ENCODE data around the gene NOB1. TPM values are rescaled to one million over a fixed set of nuclear protein-coding genes. Genes with fewer than 3 reads are reported as not detected.

Gene NOB1
- total RNA-seq, 1 experiment from 2014 or later = 15.3 TPM

GRCh38 chr16:69724414-69724873 is 30.3 kb downstream of the NOB1 start:
- H3K4me3 ChIP-seq = no peak overlapping the region
- no peak overlapping the region for H3K27ac ChIP-seq

GRCh38 chr16:69721441-69721957 is 33.2 kb downstream of the NOB1 start:
- Histone ChIP-seq H3K9me3 (replicated peaks) (no peaks in the 10 kb centered on the region), H3K27ac (no peak overlapping the region), H3K27me3 (replicated peaks) (no peaks in the 10 kb centered on the region), H3K4me1 (replicated peaks) (peaks cover 16% of the 10 kb centered on the region), H3K36me3 (peaks cover 42% of the 10 kb centered on the region), H3K4me3 (no peak overlapping the region)
- DNase-seq (ENCODE audit: low read depth in 1 of 2, low spot score in 2 of 2) = peak in 1 of 2 experiments; percentile 10

More at GRCh38 chr16:69724414-69724873, 30.3 kb downstream of the NOB1 start:
- H3K36me3 ChIP-seq = peaks cover 16% of the 10 kb centered on the region; the same call in 1 of the 2 replicates
- no peaks in the 10 kb centered on the region for H3K27me3 ChIP-seq (replicated peaks)
- peaks cover 31% of the 10 kb centered on the region for H3K4me1 ChIP-seq (replicated peaks)
- H3K9me3 ChIP-seq (replicated peaks) = no peaks in the 10 kb centered on the region
- no peak for DNase-seq (ENCODE audit: low read depth in 1 of 2, low spot score in 2 of 2)

- H3K27me3 ChIP-seq (replicated peaks) = no peaks in the 10 kb centered on the region
- no peak overlapping the region for H3K4me3 ChIP-seq
- H3K9me3 ChIP-seq (replicated peaks) = no peaks in the 10 kb centered on the region
Measured at GRCh38 chr16:69720822-69721430, 33.8 kb downstream of the NOB1 start.

GRCh38 chr16:69718111-69718764 is 36.5 kb downstream of the NOB1 start:
- no peaks in the 10 kb centered on the region for H3K9me3 ChIP-seq (replicated peaks)
- H3K27me3 ChIP-seq (replicated peaks) = no peaks in the 10 kb centered on the region
- no peak overlapping the region for H3K27ac ChIP-seq
- peaks cover 65% of the 10 kb centered on the region for H3K36me3 ChIP-seq
- H3K4me1 ChIP-seq (replicated peaks) = no peaks in the 10 kb centered on the region
- H3K4me3 ChIP-seq = no peak overlapping the region
- DNase-seq (ENCODE audit: low read depth in 1 of 2, low spot score in 2 of 2) = peak in 1 of 2 experiments; percentile 14

More at GRCh38 chr16:69720822-69721430, 33.8 kb downstream of the NOB1 start:
- Histone ChIP-seq H3K27ac (no peak overlapping the region), H3K36me3 (peaks cover 46% of the 10 kb centered on the region), H3K4me1 (replicated peaks) (peaks cover 13% of the 10 kb centered on the region)
- DNase-seq (ENCODE audit: low read depth in 1 of 2, low spot score in 2 of 2) = peak in 1 of 2 experiments; percentile 25

- no peak overlapping the region for H3K4me3 ChIP-seq
- no peak overlapping the region for H3K27ac ChIP-seq
- DNase-seq (ENCODE audit: low read depth in 1 of 2, low spot score in 2 of 2) = peak in 1 of 2 experiments; percentile 25
- no peaks in the 10 kb centered on the region for H3K27me3 ChIP-seq (replicated peaks)
- no peaks in the 10 kb centered on the region for H3K9me3 ChIP-seq (replicated peaks)
- peaks cover 72% of the 10 kb centered on the region for H3K36me3 ChIP-seq
- H3K4me1 ChIP-seq (replicated peaks) = no peaks in the 10 kb centered on the region
Measured at GRCh38 chr16:69717066-69717465, 37.7 kb downstream of the NOB1 start.

GRCh38 chr16:69712914-69713581 is 41.7 kb downstream of the NOB1 start:
- H3K4me1 ChIP-seq (replicated peaks) = no peaks in the 10 kb centered on the region
- H3K9me3 ChIP-seq (replicated peaks) = no peaks in the 10 kb centered on the region
- peak in 1 of 2 experiments; percentile 19 for DNase-seq (ENCODE audit: low read depth in 1 of 2, low spot score in 2 of 2)
- peaks cover 83% of the 10 kb centered on the region for H3K36me3 ChIP-seq
- no peak overlapping the region for H3K4me3 ChIP-seq
- H3K27ac ChIP-seq = no peak overlapping the region
- H3K27me3 ChIP-seq (replicated peaks) = no peaks in the 10 kb centered on the region

GRCh38 chr16:69712277-69712676 is 42.4 kb downstream of the NOB1 start:
- H3K36me3 ChIP-seq = peaks cover 81% of the 10 kb centered on the region
- no peaks in the 10 kb centered on the region for H3K9me3 ChIP-seq (replicated peaks)
- peak in 1 of 2 experiments; percentile 12 for DNase-seq (ENCODE audit: low read depth in 1 of 2, low spot score in 2 of 2)
- no peaks in the 10 kb centered on the region for H3K4me1 ChIP-seq (replicated peaks)
- no peak overlapping the region for H3K4me3 ChIP-seq
- no peak overlapping the region for H3K27ac ChIP-seq
- H3K27me3 ChIP-seq (replicated peaks) = no peaks in the 10 kb centered on the region

- Histone ChIP-seq H3K9me3 (replicated peaks) (no peaks in the 10 kb centered on the region), H3K27me3 (replicated peaks) (no peaks in the 10 kb centered on the region), H3K4me3 (no peak overlapping the region), H3K27ac (0 out of 2 replicates have a peak overlapping the region, but pooled peaks have one; percentile 17), H3K36me3 (peaks cover 77% of the 10 kb centered on the region), H3K4me1 (replicated peaks) (no peaks in the 10 kb centered on the region)
- DNase-seq (ENCODE audit: low read depth in 1 of 2, low spot score in 2 of 2) = peak in 1 of 2 experiments; percentile 21
Measured at GRCh38 chr16:69711115-69711740, 43.5 kb downstream of the NOB1 start.

GRCh38 chr16:69709456-69710084 is 45.2 kb downstream of the NOB1 start:
- peak; percentile 20 to 52 for DNase-seq (ENCODE audit: low read depth in 1 of 2, low spot score in 2 of 2)
- H3K27ac ChIP-seq = no peak overlapping the region
- H3K4me1 ChIP-seq (replicated peaks) = no peaks in the 10 kb centered on the region
- no peak overlapping the region for H3K4me3 ChIP-seq
- peaks cover 68% of the 10 kb centered on the region for H3K36me3 ChIP-seq
- H3K27me3 ChIP-seq (replicated peaks) = no peaks in the 10 kb centered on the region
- no peaks in the 10 kb centered on the region for H3K9me3 ChIP-seq (replicated peaks)

GRCh38 chr16:69707920-69708683 is 46.6 kb downstream of the NOB1 start:
- H3K4me3 ChIP-seq = no peak overlapping the region
- H3K27me3 ChIP-seq (replicated peaks) = no peaks in the 10 kb centered on the region
- peaks cover 70% of the 10 kb centered on the region for H3K36me3 ChIP-seq
- H3K4me1 ChIP-seq (replicated peaks) = no peaks in the 10 kb centered on the region
- DNase-seq (ENCODE audit: low read depth in 1 of 2, low spot score in 2 of 2) = peak in 1 of 2 experiments; percentile 17
- H3K27ac ChIP-seq = no peak overlapping the region
- no peaks in the 10 kb centered on the region for H3K9me3 ChIP-seq (replicated peaks)

GRCh38 chr16:69706975-69707340 is 47.8 kb downstream of the NOB1 start:
- no peaks in the 10 kb centered on the region for H3K9me3 ChIP-seq (replicated peaks)
- peak in 1 of 2 experiments; percentile 16 for DNase-seq (ENCODE audit: low read depth in 1 of 2, low spot score in 2 of 2)
- H3K36me3 ChIP-seq = peaks cover 68% of the 10 kb centered on the region
- no peak overlapping the region for H3K4me3 ChIP-seq
- no peaks in the 10 kb centered on the region for H3K4me1 ChIP-seq (replicated peaks)
- H3K27me3 ChIP-seq (replicated peaks) = no peaks in the 10 kb centered on the region
- H3K27ac ChIP-seq = no peak overlapping the region

- Histone ChIP-seq H3K36me3 (peaks cover 70% of the 10 kb centered on the region), H3K9me3 (replicated peaks) (no peaks in the 10 kb centered on the region), H3K4me3 (no peak overlapping the region), H3K4me1 (replicated peaks) (no peaks in the 10 kb centered on the region), H3K27ac (no peak overlapping the region), H3K27me3 (replicated peaks) (no peaks in the 10 kb centered on the region)
- no peak for DNase-seq (ENCODE audit: low read depth in 1 of 2, low spot score in 2 of 2)
Measured at GRCh38 chr16:69706256-69706974, 48.3 kb downstream of the NOB1 start.

All from SJSA1 (cell line).